GM18499 (cell line): ENCODE measurements around the gene PIGN.
"Not testable (repeated sequence)": the region's sequence is repeated elsewhere in the genome, so short reads cannot be mapped to it uniquely, and the experiment has no call there.

Source experiments
- ATAC-seq: cut with Tn5 transposase; IDR thresholded peaks from one replicate; pipeline ENCODE4 v1.9.1; 2021; ENCODE audit warnings: moderate number of reproducible peaks; ENCODE audit not compliant: insufficient read depth, unreplicated experiment

The PIGN gene

DNA sequence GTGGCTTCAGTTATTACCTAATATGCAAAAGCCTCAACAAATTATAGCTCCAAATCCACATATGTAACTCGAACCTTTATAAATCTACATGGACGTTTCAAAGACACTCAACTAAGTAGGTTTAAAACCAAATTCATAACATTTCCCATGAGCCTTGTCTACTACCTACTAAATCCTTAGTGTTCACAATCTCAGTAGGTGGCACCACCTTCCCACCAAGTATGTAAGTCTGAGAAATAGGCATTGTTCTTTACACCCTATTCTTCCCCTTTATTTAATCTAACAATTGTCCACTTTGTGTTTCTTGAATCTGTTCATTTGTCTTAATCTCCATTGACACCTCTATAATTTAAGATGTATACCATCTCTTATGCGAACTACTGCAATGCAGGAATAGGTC is 4.6 kb downstream of the PIGN start:
- ATAC-seq: no peak

DNA sequence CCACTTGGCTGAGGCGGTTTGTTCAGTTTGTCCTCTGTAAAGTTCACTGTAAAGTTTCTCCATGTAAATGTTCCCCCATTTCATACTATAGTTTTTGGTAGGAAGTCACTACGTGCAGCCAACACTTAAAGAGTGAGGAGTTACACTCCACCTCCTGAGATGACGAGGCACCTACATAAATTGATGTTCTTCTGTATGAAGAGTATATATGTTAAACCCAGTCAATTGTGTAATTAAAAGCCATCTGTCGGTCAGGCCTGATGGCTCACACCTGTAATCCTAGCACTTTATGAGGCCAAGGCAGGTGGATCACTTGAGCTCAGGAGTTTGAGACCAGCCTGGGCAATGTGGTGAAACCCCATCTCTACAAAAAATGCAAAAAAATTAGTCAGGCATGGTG is 7.6 kb downstream of the PIGN start:
- ATAC-seq: no peak

DNA sequence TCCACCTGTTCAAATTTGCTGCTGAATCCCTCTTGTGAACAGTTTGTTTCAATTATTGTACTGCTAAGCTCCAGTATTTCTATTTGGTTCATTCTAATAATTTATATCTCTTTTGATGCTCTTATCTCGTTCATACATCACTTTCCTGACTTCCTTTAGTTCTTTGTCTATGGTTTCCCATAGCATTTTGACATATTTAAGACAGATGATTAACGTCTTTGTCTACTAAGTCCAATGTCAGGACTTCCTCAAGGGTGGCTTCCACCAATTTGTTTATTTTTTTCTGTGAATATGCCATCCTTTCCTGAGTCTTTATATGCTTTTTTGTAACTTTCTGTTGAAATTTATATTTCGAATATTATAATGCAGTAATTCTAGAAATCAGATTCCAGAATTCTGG is 9.6 kb downstream of the PIGN start:
- no peak for ATAC-seq

DNA sequence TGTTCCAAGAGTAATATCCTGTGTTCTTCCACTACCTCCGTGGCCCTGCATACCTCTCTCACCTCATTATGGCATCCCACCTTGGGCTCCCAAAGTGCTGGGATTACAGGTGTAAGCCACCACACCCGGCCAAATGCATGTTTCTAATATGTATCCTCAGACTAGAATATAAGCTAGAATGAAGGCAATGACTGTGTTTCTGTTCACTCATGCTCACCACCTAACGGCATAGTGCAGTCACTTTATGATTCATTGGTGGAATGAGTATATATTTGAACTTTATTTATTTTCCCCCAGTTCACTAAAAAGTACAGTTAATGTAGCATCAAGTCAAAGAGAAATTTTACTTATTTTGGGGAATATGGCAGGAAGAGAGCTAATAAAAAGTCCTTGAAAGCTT is 11.3 kb downstream of the PIGN start:
- ATAC-seq: no peak

DNA sequence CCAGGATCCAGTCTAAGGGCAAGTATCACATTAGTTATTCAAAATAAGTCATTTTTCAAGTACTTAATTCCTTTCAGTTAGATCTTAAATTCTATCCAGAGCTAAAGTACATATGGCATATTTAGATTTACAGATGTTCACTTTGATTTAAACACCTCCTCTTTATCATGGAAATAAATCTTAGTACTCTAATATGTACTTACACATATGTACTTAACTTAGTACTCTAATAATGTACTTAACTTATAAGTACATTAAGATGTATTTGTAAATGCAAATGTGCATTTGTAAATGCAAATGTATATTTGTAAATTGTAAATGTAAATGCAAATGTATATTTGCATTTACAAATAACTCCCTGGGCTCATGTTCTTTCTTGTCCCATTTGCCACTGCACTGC is 14.6 kb downstream of the PIGN start:
- ATAC-seq: no peak

DNA sequence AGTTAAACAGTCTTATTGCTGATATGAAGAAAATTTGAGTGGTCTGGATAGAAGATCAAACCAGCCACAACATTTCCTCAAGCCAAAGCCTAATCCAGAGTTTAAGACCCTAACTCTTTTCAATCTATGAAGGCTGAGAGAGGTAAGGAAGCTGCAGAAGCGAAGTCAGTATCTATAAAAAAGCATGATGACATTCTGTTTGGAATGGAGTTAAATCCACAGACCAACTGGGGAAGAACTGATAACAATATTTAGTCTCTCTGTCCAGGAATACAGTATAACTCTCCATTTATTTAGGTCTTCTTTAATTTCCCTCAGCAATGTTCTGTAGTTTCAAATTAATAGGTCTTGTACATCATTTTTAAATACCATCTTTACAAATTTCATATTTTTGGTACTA is 16.0 kb downstream of the PIGN start:
- ATAC-seq: no peak

DNA sequence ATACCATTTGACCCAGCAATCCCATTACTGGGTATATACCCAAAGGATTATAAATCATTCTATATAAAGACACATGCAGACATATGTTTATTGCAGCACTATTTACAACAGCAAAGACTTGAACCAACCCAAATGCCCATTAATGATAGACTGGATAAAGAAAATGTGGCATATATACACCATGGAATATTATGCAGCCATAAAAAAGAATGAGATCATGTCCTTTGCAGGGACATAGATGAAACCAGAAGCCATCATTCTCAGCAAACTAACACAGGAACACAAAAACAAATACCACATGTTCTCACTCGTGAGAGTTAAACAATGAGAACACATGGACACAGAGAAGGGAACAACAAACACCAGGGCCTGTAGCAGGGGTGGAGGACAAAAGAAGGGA is 20.3 kb downstream of the PIGN start:
- not testable (repeated sequence) for ATAC-seq

DNA sequence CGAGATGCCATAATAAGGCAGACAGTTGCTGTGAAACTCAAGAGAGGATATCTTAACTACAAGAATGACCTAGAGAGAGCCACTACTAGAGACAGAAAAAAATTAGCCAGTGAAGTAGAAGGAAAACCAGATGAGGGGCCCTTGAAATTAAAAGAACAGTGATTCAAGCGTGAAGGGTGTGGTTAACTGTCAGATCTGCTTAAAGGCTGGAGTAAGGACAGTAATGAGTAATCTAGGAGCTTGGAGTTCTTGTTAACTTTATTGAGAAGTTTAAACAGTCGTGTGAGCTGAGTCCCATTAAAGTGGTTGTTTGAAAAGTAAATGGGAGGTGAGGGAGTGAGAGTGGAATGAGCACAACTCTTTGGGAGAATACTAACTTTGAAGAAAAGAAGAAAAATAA is 21.3 kb downstream of the PIGN start:
- ATAC-seq: no peak

DNA sequence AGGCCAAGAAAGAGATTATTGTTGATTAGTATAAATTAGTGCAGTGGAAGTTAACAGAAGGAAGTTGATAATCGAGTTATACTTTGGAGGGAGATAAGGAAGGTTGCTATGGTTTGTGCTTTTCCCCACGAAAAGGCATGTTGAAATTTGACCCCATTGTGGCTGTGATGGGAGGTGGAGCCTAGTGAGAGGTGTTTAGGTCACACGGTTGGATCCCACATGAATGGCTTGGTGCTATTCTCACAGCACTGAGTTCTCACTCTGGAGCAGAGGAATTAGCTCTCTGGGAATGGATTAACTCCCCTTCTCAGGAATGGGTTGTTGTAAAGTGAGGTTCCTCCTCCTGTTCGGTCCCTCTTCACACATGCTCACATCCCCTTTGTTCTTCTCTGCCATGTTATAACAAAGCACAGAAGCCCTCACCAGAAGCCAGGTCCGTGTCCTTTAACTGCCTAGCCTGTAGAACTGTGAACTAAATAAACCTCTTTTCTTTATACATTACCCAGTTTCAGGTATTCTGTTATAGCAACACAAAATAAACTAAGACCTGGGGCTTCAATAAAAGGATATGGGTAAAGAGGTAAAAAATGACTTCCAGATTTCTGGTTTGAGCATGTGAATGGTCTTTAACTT is 21.9 kb downstream of the PIGN start:
- ATAC-seq: no peak

DNA sequence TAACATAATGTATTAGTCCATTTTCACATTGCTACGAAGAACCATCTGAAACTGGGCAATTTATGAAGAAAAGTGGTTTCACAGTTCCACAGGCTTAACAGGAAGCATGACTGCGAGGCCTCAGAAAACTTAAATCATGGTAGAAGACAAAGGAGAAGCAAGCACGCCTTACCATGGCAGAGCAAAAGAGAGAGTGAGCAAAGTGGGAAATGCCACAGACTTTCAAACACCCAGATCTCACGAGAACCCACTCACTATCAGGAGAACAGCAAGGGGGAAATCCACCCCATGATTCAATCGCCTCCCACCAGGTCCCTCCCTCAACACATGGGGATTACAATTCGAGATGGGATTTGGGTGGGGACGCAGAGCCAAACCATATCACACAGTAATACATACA is 22.5 kb downstream of the PIGN start:
- ATAC-seq: no peak

DNA sequence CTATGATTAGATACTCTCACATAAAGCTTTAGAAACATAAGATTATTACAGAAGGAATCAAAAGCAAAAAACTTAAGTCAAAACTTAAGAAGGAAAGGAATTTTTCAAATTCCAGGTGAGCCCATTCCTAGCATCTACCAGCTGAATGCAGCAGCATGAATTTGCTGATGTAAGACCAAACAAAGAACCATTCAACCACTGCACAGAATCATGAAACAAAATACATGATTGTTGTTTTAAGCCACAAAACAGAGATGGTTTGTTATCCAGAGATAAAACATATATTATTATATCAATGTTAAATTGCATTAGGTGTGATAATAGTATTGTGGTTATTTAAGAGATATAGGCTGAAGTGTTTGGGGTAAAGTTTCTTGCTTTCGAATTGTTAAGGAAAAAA is 29.0 kb downstream of the PIGN start:
- no peak for ATAC-seq

DNA sequence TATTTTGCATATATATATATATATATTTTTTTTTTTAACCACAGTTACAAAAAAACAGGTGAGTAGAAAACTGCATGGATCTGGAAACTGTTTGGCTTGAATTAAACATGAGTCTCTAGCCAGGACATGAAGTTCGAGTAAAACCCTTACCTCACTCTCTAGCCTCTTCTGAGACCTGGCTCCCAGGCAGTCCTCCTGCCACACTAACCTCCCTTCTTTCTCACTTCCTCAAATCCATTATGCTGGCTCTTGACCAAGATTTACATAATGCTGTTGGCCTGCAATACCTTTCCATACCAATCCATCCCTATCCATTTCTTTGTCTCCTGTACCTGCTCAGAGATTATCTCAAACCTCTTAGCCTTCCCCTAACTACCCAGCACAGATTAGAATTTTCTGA is 34.0 kb downstream of the PIGN start:
- no peak for ATAC-seq

DNA sequence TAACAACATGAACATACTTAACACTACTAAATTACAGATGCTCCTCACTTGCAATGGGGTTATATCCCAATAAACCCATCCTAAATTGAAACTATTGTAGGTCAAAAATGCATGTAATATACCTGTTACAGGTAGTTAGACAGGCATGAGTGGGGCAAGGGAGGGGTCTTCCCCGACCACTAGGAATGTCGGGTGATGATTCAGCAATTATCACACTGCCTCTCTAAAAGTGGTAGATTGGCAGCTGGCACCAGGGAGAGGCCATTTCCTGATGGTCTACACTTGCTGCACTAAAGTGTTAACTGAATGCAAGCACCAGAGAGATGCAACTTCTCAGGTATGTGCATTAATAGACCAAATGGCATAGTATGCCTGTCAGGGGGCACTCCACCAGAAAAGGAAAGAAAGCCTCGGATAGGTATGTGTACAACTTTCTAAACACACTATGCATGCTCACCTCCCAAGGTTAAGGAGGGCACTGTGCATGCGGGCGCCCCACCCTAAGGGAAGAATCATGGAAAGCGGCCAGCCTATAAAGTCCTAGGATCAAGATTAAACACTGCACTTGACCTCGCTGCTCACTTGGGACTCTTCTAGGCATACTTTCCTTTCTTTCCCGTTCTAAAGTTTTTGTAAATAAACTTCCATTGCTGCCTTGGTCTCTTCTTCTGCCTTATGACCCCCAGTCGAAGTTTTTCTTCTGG is 35.6 kb downstream of the PIGN start:
- ATAC-seq: no peak

DNA sequence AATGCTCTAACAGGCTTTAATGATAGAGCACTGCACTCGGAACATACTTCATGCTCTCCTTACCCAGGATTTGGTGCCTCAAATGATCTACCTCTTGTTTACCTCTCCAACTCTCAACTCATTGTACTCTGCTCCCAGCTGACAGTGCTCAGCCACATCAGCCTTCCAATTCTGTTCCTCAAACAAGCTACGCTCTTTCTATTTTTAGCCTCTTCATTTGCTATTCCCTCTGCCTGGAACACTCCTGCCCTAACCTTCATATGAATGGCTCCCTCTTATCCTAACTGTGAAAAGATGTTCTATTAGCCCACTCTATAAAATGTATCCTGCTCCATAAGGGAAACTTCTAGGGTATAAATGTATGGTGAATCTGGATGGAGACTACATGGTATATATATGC is 42.5 kb downstream of the PIGN start:
- no peak for ATAC-seq

DNA sequence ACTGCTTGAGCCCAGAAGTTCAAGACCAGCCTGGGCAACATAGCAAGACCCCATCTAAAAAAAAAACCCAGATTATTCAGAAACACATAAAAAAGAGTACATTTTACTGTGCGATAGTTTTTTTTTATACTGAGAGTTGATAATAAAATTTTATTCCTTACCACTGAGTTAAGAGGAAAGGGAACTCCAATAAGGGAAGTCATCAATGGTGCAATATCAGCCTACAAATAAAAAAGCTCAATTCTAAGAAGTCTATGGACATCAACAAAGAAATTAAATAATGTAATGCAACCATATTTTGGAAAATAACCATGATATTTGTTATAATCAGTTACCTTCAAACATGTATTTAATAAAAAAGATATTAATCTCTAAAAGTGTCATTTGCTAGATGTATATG is 46.6 kb downstream of the PIGN start:
- no peak for ATAC-seq

DNA sequence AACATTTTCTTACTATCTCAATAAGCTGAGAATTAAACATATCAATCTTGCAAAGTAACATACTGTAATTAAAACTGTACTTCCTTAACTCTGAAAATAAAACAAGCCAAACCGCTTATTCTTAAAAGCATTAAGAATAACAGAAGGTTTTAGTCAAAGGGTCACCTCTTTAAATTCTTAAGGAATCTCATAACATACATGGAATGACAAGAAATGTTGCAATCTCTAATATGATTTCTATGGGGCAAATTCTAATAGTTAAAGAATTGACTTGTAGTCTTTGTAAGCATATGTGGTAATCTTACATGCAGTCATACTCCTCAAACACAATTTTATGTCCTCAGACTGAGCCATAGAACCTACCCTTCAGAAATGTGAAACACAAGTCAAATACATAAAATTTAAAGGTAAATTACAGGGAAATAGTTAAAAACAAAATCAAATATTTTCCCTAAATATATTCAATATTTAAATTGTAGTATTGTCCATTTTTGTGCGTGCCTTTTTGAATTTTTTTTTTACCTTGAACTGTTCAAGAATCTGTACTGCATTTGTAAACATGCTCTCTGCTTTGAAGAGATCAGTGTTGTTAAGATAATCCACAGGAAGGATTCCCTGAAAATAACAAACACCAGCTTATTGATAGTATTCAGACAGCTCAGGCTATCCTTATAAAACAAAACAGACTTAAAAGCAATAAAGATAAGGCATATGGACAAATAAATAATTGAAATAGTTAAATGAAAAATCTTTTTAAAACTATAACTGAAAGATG is 48.2 kb downstream of the PIGN start:
- no peak for ATAC-seq

DNA sequence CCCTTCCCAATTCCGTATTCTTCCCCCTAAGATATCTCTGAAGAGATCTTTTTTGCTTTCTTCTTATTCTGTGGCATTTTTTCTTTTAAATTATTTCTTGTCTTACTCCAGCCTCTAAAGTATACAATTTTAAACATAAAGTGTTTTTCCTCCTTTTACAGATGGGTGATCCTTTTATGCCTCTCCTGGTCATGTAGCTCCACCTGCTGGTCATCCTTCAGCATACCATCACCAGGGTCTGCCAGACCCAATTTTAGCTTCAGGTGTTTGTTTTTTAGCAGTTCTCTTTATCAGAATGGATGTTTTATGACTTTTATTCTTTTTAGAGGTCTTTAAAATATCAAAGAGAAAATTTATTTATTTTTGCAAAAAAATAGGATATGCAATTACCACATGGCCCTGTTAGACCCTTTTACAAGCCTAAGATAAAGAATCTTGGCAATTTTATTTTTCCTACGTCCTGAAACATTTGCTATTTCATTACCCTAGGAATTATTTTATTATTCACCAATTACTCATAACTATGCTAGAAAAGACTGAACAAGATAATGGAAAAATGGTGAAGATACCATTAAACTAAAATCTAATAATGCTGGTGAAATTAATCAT is 55.5 kb downstream of the PIGN start:
- no peak for ATAC-seq

DNA sequence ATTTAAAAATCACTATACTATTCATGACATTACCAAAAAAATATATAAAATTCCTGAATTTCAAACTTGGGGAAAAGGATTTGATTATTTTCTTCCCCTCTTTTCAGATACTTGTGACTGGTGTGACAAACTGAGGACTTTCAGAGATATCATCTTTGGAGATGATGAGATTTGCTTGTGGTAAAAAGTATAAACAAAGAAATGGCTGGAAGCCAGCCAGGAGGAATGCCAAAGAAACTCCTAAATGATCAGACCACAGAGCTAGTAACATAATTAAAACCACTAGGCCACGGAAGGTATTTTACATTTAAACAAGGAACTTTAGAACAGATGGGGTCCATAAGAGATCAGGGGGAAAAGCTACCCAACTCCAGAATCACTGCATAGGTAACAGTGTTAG is 58.7 kb downstream of the PIGN start:
- ATAC-seq: no peak

DNA sequence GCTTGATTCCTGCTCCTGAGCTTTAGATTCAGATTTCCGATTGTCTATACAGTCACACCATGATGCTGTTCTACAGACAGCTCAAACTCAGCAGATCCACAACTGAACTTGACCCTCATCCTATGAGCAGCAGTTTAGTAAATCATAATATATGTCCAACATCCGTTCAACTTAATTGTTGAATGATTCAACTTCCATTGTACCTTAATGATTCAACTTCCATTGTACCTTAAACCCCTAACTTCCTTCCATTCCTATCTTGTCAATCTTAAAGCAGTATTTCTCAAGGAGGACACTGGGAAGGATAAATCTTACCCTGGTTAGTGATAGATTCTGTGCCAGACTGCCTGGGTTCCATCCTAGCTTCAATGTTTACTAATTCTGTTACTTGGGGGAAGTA is 60.1 kb downstream of the PIGN start:
- no peak for ATAC-seq

DNA sequence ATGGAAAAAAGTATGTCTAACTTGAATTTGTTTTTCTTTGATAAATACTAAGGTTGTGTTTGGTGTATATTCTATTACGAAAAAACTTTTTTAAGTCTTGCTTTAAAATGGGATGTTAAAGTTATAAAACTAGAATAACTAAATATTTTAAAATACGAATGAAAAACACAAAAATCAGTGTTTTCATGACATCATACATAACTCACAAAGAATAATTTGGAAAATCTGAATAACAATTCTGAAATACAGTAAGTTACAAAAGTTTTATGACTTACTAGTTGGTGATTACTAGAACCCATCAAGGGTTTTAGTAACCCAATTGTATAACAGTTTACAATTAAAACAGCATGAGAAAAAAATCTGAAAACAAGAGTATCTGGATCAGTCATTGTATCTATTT is 61.2 kb downstream of the PIGN start:
- ATAC-seq: no peak

DNA sequence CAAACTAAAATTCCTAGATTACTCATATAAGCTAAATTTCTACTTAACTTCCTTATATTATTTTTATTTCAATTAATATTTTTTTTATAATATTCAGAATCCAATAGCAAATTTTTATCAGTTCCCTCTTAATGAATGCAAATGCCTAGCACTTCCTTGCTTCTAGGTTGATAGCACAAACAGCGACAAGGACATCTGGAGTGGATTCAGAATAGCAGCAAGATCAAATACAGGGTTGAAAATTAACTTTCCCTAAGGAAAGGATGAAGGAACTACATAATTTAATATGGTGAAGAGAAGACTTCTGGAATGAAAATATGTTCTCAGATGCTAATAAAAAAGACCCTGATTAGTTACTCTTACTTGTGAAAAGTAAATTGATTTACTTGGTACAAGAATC is 64.5 kb downstream of the PIGN start:
- no peak for ATAC-seq
